HG03460 (cell line): ENCODE measurements around the gene UCP1.
"Not testable (repeated sequence)": the region's sequence is repeated elsewhere in the genome, so short reads cannot be mapped to it uniquely, and the experiment has no call there.

Source experiments
- ATAC-seq: cut with Tn5 transposase; IDR thresholded peaks from one replicate; pipeline ENCODE4 v1.9.1; 2021; ENCODE audit not compliant: unreplicated experiment

The UCP1 gene

DNA sequence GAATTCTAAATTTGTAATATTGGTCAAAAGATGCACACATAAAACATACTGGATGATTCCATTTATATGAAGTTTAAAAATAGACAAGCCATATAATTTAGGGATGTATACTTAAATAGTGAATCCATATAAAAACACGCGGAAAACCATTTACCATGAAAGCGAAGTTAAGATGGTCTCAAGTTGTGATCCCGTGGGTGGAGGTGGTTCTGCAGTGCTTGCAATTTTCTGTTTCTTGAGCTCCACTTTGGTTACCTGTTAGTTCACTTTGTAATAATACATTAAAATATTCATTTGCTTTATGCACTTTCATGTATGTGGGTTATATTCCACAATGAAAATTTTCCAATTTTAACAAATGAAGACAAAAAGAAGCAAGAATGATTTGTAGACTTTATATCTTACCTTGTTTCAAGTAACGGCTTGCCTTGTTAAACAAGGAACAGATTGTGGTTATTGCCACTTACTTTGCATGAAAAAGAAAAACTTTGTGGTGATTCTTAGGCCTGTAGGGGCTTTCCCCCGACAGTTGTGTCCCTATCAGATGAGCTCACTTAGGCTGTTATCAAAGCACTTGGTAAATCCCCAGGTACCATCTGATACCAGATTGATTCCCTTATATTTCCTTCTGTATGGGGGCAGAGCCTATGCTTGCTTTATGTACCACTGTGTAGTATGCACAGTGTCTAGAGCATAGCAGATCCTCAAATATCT, 12.2 kb downstream of the UCP1 start:
- peak; percentile 99 for ATAC-seq

DNA sequence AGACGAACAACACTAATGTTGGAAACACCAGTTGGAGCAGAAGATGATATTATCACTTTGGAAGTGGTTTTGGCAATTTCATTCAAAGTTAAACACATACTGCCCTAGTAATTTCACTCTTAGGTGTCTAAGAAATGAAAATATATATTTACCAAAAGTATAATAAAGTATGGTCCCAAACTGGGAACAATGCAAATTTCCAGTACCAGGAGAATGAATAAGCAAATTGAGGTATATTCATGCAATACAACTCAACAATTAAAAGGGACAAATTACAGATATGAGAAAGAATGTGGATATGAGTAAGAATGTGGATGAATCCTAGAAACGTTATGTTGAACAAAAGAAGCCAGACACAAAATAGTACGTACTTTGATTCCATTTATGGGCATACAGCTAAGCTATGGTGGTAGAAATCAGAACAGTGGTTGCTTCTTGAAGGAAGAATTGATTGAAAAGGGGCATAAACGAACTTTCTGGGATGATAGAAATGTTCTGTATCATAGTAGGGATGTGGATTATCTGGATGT, 34.7 kb downstream of the UCP1 start:
- no peak for ATAC-seq

DNA sequence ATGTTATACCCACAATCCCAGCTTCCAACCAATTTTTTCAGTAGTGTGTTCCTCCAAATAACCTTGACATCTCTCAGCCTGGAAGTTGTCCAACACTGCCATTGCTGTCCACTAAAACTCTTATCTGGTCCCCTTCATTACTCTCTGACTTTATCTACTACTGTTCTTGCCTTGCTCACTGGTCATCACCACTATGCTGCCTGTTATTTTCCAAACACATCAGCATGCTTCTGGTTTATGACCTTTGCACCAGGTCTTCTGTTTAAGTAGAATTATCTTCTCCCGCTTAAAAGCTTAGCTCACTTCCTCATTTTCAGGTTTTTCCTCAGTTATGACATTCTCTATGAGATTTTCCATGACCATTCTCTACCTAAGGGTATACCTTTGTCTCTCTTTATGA, 39.3 kb downstream of the UCP1 start:
- ATAC-seq, result no peak

DNA sequence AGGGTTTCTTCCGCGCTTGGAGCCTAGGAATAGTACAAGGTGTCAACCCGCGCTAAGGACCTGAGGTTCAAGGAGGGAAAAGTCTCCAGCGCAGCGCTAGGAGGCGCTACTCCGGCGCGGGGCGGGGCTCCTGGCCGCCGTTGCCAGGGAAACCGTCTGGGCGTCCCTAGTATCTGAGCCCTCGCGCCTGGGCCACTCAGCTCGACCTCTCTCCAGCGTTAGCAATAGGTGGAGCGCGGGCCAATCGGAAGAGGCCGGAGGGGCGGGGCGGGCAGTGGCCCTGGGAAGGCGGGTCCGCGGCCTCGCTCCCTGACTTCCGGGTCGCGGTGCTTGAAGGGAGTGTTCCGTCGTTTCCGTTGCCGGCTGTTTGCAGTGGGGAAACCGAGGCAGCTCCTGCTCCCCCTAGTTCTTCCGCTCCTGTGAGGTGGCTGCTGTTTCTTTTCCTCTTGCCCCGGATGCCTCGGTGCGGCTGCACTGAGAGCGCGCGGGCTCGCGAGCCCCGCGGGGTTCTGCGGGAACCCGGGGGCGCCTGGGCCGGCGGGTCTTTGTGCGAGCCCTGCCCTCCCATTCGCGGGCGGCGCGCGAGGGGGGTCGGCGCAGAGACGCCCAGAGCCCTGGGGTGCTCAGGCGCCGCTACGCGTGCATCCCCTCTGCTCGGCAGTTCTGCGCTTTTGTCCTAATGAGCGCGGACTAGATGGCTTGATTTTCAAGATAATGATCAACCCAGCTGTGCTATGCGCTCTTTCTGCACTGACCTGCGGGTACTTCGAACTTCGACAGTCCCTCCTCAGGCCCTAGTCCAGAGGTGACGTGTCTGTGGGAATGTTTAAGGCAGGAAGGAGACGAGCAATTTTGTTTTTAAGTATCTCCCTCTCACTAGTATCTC, 44.7 kb downstream of the UCP1 start, which contains the start of gene ELMOD2:
Gene ELMOD2, plus strand, starts transcription at position 312 of the 886 bp plus-strand sequence. CDS start 1,261 bp downstream, outside the sequence.
- ATAC-seq, result peak; percentile 100

DNA sequence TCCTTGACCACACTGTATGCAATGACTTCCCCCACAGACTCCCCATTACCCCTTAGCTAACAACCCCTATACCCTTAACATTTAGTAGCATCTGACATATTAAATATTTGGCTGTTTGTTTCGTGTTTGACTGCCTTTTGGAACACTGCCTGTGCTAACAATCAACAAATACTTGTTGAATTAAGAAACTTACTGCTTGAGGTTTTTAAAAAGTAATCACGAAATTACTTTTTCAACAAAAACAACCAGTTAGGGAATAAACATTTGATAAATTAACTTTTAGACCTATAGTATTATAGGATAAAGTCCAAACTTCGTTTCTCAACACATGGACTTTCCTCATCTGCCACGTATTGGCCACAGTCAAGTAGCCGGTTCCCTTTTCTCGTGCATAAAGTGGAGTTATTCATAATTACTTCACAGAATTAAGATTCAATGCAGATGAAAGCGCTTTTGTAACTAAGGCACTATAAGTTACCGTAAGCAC, 45.3 kb downstream of the UCP1 start:
- peak; percentile 3 for ATAC-seq

DNA sequence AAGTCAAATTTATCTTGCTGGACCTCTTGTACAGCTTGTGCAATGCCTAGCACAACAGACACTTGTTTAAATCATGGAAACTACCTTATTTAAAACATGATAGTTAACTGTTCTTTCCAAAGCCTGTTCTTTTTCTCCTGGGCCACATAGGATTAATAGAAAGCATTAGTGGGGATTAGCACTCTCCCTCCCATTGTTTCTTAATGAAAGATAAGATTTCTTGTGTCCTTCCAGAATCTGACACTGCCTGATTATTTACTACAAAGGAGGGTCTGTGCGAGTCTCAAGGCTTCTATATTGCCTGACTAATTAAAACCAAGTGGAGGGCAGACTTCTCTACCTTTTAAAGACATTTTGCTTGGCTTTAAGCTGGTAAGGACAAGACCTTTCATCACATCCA, 53.3 kb downstream of the UCP1 start:
- ATAC-seq, result no peak

DNA sequence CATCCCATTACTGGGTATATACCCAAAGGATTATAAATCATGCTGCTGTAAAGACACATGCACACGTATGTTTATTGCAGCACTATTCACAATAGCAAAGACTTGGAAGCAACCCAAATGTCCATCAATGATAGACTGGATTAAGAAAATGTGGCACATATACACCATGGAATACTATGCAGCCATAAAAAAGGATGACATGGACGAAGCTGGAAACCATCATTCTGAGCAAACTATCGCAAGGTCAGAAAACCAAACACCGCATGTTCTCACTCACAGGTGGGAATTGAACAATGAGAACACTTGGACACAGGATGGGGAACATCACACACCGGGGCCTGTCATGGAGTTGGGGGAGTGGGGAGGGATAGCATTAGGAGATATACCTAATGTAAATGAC, 55.0 kb downstream of the UCP1 start:
- ATAC-seq, result not testable (repeated sequence)
